Mucosa of descending colon (tissue), 3 donors: ENCODE data around the gene GPR132. TPM values are rescaled to one million over a fixed set of nuclear protein-coding genes. Genes with fewer than 3 reads are reported as not detected.
A peak's percentile ranks its signal among the peaks of the same experiment; 100 is the strongest.
"Not testable (repeated sequence)": the region's sequence is repeated elsewhere in the genome, so short reads cannot be mapped to it uniquely, and the experiment has no call there.

Experiments used
- ATAC-seq: fragments of 200-7000 bp; cut with Tn5 transposase; one replicate; pipeline ENCODE4 v1.9.1; 2020; ENCODE audit warnings: mild to moderate bottlenecking, moderate library complexity
- DNase-seq, 3 donors: peaks; one replicate each; pipeline ENCODE4 v3.0.0-alpha.2; 2020
- H3K36me3 ChIP-seq: fragments of 200-600 bp; one replicate; pipeline ENCODE4 v1.8.0; 2021; ENCODE audit warnings: low read depth, mild to moderate bottlenecking
- H3K4me1 ChIP-seq: fragments of 200-600 bp; one replicate; pipeline ENCODE4 v1.8.0; 2021; ENCODE audit warnings: low read depth, mild to moderate bottlenecking
- H3K4me3 ChIP-seq: fragments of 200-600 bp; one replicate; pipeline ENCODE4 v1.8.0; 2021; ENCODE audit warnings: mild to moderate bottlenecking
- H3K9me3 ChIP-seq: fragments of 200-600 bp; one replicate; pipeline ENCODE4 v1.8.0; 2021; ENCODE audit warnings: mild to moderate bottlenecking
- intact Hi-C, 2 donors: fragments of 100-400 bp; cut with DNase I in 1 of 2; cut with micrococcal nuclease in 1 of 2; formaldehyde crosslinking; loops; one replicate each; pipeline versions ENCODE4 v1.11.0 to v1.11.1; 2022; cut with DNase I, micrococcal nuclease
- total RNA-seq, 3 donors: library from RNA; stranded (reverse); fragmentation: NEBNext Ultra II Directional in 2 of 3; extraction: Animal tissue kit (Norgen Biotek cat#: 25700) in 2 of 3; gene quantifications; one replicate each; pipeline versions ENCODE4 v1.2.1 to v1.2.4, GENCODE V29; 2021 to 2023
- TF ChIP-seq, protein P1 (sequence below): fragments of 200-600 bp; IDR thresholded peaks from one replicate; pipeline ENCODE4 v1.8.0; 2022; ENCODE audit warnings: antibody characterized with exemption, mild to moderate bottlenecking
- donor health status: DM: no; HTN: no; CAD: no; lungs with moderate emphysema.
- donor health status: DM: no; HTN: no; CAD: no.
- donor health status: DM: no; HTN: yes; CAD: no.

GPR132 gene
- total RNA-seq, 3 donors from 2014 or later, result 1.7 to 4.0 (median 3.1) TPM

DNA sequence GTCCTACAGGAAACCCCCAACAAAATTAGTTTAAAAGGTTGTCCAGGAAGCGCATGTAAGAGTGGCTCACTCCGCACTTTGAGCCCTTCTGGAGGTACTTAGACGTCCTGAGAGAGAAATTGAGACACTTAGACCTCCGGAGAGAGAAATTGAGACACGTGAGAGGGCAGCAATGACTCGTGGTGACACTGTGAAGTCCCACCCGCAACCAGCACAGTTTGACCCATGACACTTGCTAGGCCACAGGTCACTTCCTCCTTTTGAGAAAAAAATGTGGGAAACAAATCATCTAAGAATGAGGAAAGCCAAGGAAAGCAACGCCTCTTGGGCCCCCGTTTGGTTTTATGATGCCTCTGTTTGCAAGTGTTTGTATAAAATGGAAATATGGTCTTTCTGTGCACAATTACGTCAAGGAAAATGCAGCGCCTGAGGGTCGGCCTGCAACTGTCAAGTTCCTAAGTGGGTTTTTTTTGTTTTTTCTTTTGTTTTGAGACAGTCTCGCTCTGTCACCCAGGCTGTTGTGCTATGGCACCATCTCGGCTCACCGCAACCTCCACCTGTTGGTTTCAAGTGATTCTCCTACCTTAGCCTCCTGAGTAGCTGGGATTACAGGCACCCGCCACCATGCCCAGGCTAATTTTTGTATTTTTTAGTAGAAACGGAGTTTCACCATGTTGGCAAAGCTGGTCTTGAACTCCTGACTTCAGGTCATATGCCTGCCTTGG, 30.8 kb downstream of the GPR132 start:
- no peaks in the 10 kb centered on the region for H3K4me1 ChIP-seq
- DNase-seq (no peak), ATAC-seq (peak; percentile 28)
- intact Hi-C loops, result no loop called here
- H3K4me3 ChIP-seq, result no peak overlapping the region
- TF ChIP-seq, protein P1, sequence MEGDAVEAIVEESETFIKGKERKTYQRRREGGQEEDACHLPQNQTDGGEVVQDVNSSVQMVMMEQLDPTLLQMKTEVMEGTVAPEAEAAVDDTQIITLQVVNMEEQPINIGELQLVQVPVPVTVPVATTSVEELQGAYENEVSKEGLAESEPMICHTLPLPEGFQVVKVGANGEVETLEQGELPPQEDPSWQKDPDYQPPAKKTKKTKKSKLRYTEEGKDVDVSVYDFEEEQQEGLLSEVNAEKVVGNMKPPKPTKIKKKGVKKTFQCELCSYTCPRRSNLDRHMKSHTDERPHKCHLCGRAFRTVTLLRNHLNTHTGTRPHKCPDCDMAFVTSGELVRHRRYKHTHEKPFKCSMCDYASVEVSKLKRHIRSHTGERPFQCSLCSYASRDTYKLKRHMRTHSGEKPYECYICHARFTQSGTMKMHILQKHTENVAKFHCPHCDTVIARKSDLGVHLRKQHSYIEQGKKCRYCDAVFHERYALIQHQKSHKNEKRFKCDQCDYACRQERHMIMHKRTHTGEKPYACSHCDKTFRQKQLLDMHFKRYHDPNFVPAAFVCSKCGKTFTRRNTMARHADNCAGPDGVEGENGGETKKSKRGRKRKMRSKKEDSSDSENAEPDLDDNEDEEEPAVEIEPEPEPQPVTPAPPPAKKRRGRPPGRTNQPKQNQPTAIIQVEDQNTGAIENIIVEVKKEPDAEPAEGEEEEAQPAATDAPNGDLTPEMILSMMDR, result no peak
- H3K9me3 ChIP-seq, result no peaks in the 10 kb centered on the region
- no peaks in the 10 kb centered on the region for H3K36me3 ChIP-seq

- H3K36me3 ChIP-seq, intact Hi-C loops, H3K4me3 ChIP-seq, H3K9me3 ChIP-seq, H3K4me1 ChIP-seq: not testable (repeated sequence)
- DNase-seq (peak in 2 of 3 donors; percentile 19 to 36), ATAC-seq (peak; percentile 23)
Measured at GRCh38 chr14:105033412-105033900, 31.8 kb downstream of the GPR132 start.

DNA sequence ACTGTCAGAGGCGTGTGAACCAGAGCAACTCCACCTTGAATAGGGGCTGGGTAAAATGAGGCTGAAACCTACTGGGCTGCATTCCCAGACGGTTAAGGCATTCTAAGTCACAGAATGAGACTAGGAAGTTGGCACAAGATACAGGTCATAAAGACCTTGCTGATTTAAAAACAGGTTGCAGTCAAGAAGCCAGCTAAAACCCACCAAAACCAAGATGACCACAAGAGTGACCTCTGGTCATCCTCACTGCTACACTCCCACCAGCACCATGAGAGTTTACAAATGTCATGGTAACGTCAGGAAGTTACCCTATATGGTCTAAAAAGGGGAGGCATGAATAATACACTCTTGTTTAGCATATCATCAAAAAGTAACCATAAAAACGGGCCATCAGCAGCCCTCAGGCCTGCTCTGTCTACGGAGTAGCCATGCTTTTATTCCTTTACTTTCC, 32.8 kb downstream of the GPR132 start:
- H3K4me3 ChIP-seq, H3K9me3 ChIP-seq, intact Hi-C loops, H3K36me3 ChIP-seq, H3K4me1 ChIP-seq: not testable (repeated sequence)
- DNase-seq (peak in 1 of 3 donors; percentile 27), ATAC-seq (peak; percentile 67)

DNA sequence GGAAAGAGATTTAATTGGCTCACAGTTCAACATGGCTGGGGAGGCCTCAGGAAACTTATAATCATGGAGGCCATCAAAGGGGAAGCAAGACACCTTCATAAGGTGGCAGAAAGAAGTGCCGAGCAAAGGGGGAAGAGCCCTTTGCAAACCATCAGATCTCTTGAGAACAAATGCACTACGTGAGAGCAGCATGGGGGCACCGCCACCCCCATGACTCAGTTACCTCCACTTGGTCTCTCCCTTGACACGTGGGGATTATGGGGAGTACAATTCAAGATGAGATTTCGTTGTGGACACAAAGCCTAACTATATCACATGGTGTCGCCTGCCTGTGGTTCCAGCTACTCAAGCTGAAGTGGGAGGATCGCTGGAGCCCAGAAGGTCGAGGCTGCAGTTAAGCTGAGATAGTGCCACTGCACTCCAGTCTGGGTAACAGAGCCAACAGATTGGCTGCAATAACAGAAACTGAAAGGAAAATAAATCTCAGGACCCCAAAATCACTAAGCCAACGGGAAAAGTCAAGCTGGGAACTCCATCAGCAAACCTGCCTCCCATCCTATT, 34.3 kb downstream of the GPR132 start:
- intact Hi-C loops, result no loop called here
- ATAC-seq, result no peak
- H3K36me3 ChIP-seq, result no peaks in the 10 kb centered on the region

GRCh38 chr14:105030194-105030593, 35.0 kb downstream of the GPR132 start:
- peak in 1 of 3 donors; percentile 13 for DNase-seq
- intact Hi-C loops, result no loop called here
- H3K9me3 ChIP-seq, result no peaks in the 10 kb centered on the region
- H3K4me1 ChIP-seq, result no peaks in the 10 kb centered on the region
- TF ChIP-seq, protein P1, result no peak
- no peak overlapping the region for H3K4me3 ChIP-seq
- ATAC-seq, result no peak
- H3K36me3 ChIP-seq, result no peaks in the 10 kb centered on the region

More for the DNA sequence above, 34.3 kb downstream of the GPR132 start:
- H3K4me3 ChIP-seq, result no peak overlapping the region
- DNase-seq, result no peak
- TF ChIP-seq, protein P1, result no peak
- H3K4me1 ChIP-seq, result no peaks in the 10 kb centered on the region
- H3K9me3 ChIP-seq, result no peaks in the 10 kb centered on the region

- ATAC-seq (no peak), DNase-seq (no peak)
- Histone ChIP-seq H3K4me1 (no peaks in the 10 kb centered on the region), H3K36me3 (no peaks in the 10 kb centered on the region), H3K9me3 (no peaks in the 10 kb centered on the region), H3K4me3 (no peak overlapping the region)
- TF ChIP-seq, protein P1, result no peak
- intact Hi-C loops, result no loop called here
Measured at GRCh38 chr14:105029402-105029801, 35.8 kb downstream of the GPR132 start.
